Neural cell (in vitro differentiated cells): ENCODE results near the gene CXADR. TPM values are rescaled to one million over a fixed set of nuclear protein-coding genes. Genes with fewer than 3 reads are reported as not detected.

Source experiments
- H2AFZ ChIP-seq: fragments of 200-600, 300-800 bp; sonication (generic), shearing (Covaris generic); 2 replicates; pipeline ENCODE4 v1.6.0; 2014; ENCODE audit warnings: low read depth, mild to moderate bottlenecking, antibody characterized with exemption, low read length, moderate library complexity
- H3F3A ChIP-seq: fragments of 200-600 bp; shearing (Covaris generic); 2 replicates; pipeline ENCODE4 v1.6.1; 2016; ENCODE audit warnings: mild to moderate bottlenecking, moderate library complexity, mixed read lengths, antibody characterized with exemption, low read length; ENCODE audit not compliant: insufficient read depth, poor library complexity, severe bottlenecking
- H3K27ac ChIP-seq: fragments of 200-600, 300-800 bp; sonication (generic), shearing (Covaris generic); 2 replicates; pipeline ENCODE4 v1.5.1; 2014; ENCODE audit warnings: mild to moderate bottlenecking, low read length, moderate library complexity
- H3K27me3 ChIP-seq: fragments of 300-800, 200-600 bp; sonication (generic), shearing (Covaris generic); 2 replicates; pipeline ENCODE4 v1.6.0; 2014; ENCODE audit warnings: mild to moderate bottlenecking, low read depth, low read length, moderate library complexity; ENCODE audit not compliant: insufficient read depth
- H3K36me3 ChIP-seq: fragments of 300-800, 200-600 bp; sonication (generic), shearing (Covaris generic); 2 replicates; pipeline ENCODE4 v1.5.1; 2014; ENCODE audit warnings: mild to moderate bottlenecking, antibody characterized with exemption, low read length, moderate library complexity; ENCODE audit not compliant: insufficient read depth
- H3K4me2 ChIP-seq: fragments of 300-800, 200-600 bp; sonication (generic), shearing (Covaris generic); 2 replicates; pipeline ENCODE4 v1.6.0; 2014; ENCODE audit warnings: mild to moderate bottlenecking, low read length
- H3K4me3 ChIP-seq: fragments of 300-800, 200-600 bp; sonication (generic), shearing (Covaris generic); 2 replicates; pipeline ENCODE4 v1.5.1; 2014; ENCODE audit warnings: mild to moderate bottlenecking, low read length, moderate library complexity
- H3K79me2 ChIP-seq: fragments of 200-600 bp; shearing (Covaris generic); replicated peaks from 2 replicates; pipeline ENCODE4 v1.6.0; 2014; ENCODE audit warnings: mild to moderate bottlenecking, low read length, moderate library complexity; ENCODE audit not compliant: insufficient read depth
- H3K9ac ChIP-seq: fragments of 300-800, 200-600 bp; sonication (generic), shearing (Covaris generic); 2 replicates; pipeline ENCODE4 v1.6.1; 2016; ENCODE audit warnings: mild to moderate bottlenecking, low read length, mixed read lengths
- H3K9me2 ChIP-seq: fragments of 200-600 bp; shearing (Covaris generic); 2 replicates; pipeline ENCODE4 v1.6.1; 2016; ENCODE audit warnings: mild to moderate bottlenecking, low read length, mixed read lengths; ENCODE audit not compliant: insufficient read depth
- H3K9me3 ChIP-seq: fragments of 200-600, 300-800 bp; sonication (generic), shearing (Covaris generic); 2 replicates; pipeline ENCODE4 v1.6.1; 2016; ENCODE audit warnings: mild to moderate bottlenecking, mixed run types, low read length, moderate library complexity, mixed read lengths
- H4K20me1 ChIP-seq: fragments of 200-600 bp; shearing (Covaris generic); 2 replicates; pipeline ENCODE4 v1.6.1; 2016; ENCODE audit warnings: mild to moderate bottlenecking, mixed run types; ENCODE audit not compliant: insufficient read depth
- CTCF ChIP-seq: fragments of 450-650 bp; IDR thresholded peaks from 2 replicates; pipeline ENCODE4 v1.5.1; 2014; ENCODE audit warnings: antibody characterized with exemption, mild to moderate bottlenecking, moderate library complexity; ENCODE audit not compliant: poor library complexity, severe bottlenecking
- EP300 ChIP-seq: fragments of 450-650 bp; conservative IDR thresholded peaks from 2 replicates; pipeline ENCODE4 v1.6.1; 2014; ENCODE audit warnings: antibody characterized with exemption, mild to moderate bottlenecking, moderate library complexity; ENCODE audit not compliant: poor library complexity, severe bottlenecking
- EZH2 ChIP-seq: fragments of 200-600, 300-800 bp; shearing (Covaris generic), sonication (generic); IDR thresholded peaks from 2 replicates; pipeline ENCODE4 v1.6.1; 2014; ENCODE audit warnings: antibody characterized with exemption, low read length, borderline replicate concordance, mild to moderate bottlenecking; ENCODE audit not compliant: insufficient read depth, poor library complexity, severe bottlenecking
- MXI1 ChIP-seq: fragments of 450-650 bp; conservative IDR thresholded peaks from 2 replicates; pipeline ENCODE4 v1.6.1; 2014; ENCODE audit warnings: antibody characterized with exemption, mild to moderate bottlenecking; ENCODE audit not compliant: poor library complexity, severe bottlenecking
- POLR2AphosphoS5 ChIP-seq: IDR thresholded peaks from 2 replicates; pipeline ENCODE4 v1.6.1; 2012
- RAD21 ChIP-seq: fragments of 450-650 bp; conservative IDR thresholded peaks from 2 replicates; pipeline ENCODE4 v1.6.1; 2014; ENCODE audit warnings: antibody characterized with exemption, mild to moderate bottlenecking, moderate library complexity
- REST ChIP-seq: IDR thresholded peaks from 2 replicates; pipeline ENCODE4 v1.6.1; 2012; ENCODE audit warnings: borderline replicate concordance
- SMC3 ChIP-seq: fragments of 450-650 bp; conservative IDR thresholded peaks from 2 replicates; pipeline ENCODE4 v1.6.1; 2014; ENCODE audit warnings: antibody characterized with exemption, mild to moderate bottlenecking, moderate library complexity; ENCODE audit not compliant: poor library complexity
- TAF1 ChIP-seq: IDR thresholded peaks from 2 replicates; pipeline ENCODE4 v1.6.1; 2012; ENCODE audit warnings: low read depth
- polyA plus RNA-seq: library from polyadenylated mRNA; depleted of rRNA; stranded (reverse); fragments of >200 nt; gene quantifications from 2 replicates; pipeline ENCODE4 v1.2.3, GENCODE V29; 2014

Gene CXADR
- polyA plus RNA-seq, 1 donor from 2014 or later, result 175 TPM

- H3K4me3 ChIP-seq, result no peak overlapping the region
- no peaks in the 10 kb centered on the region for H3K79me2 ChIP-seq
- H3K4me2 ChIP-seq, result no peak overlapping the region
- no peaks in the 10 kb centered on the region for H3K27me3 ChIP-seq
- H3K9ac ChIP-seq, result no peak overlapping the region
- no peaks in the 10 kb centered on the region for H3F3A ChIP-seq
- H3K36me3 ChIP-seq, result no peaks in the 10 kb centered on the region
- no peaks in the 10 kb centered on the region for H3K9me3 ChIP-seq
- H3K9me2 ChIP-seq, result no peaks in the 10 kb centered on the region
- H2AFZ ChIP-seq, result no peak overlapping the region
- TF ChIP-seq MXI1, result no peak
- TF ChIP-seq EP300, result no peak
- no peak overlapping the region for H3K27ac ChIP-seq
- H4K20me1 ChIP-seq, result no peaks in the 10 kb centered on the region
Observed at GRCh38 chr21:17572431-17572830, 59.6 kb downstream of the CXADR start.

- Histone ChIP-seq H3K4me3 (no peak overlapping the region), H3K27ac (no peak overlapping the region), H3K36me3 (no peaks in the 10 kb centered on the region), H3K9me3 (no peaks in the 10 kb centered on the region), H3K9me2 (no peaks in the 10 kb centered on the region), H3K27me3 (no peaks in the 10 kb centered on the region), H3K4me2 (no peak overlapping the region), H2AFZ (no peak overlapping the region), H3F3A (no peaks in the 10 kb centered on the region), H3K9ac (no peak overlapping the region), H3K79me2 (no peaks in the 10 kb centered on the region), H4K20me1 (no peaks in the 10 kb centered on the region)
- TF ChIP-seq REST (no peak), RAD21 (no peak), POLR2AphosphoS5 (no peak), SMC3 (no peak), EZH2 (no peak), TAF1 (no peak), EP300 (no peak)
Observed at GRCh38 chr21:17575076-17575475, 62.2 kb downstream of the CXADR start.

GRCh38 chr21:17576080-17576835 is 63.4 kb downstream of the CXADR start:
- H3K9me2 ChIP-seq, result no peaks in the 10 kb centered on the region
- TF ChIP-seq CTCF (no peak), MXI1 (no peak), EP300 (no peak), SMC3 (no peak), REST (no peak), RAD21 (no peak), TAF1 (no peak), EZH2 (no peak), POLR2AphosphoS5 (no peak)

More at GRCh38 chr21:17576080-17576835, 63.4 kb downstream of the CXADR start:
- no peak overlapping the region for H3K27ac ChIP-seq
- no peaks in the 10 kb centered on the region for H3K36me3 ChIP-seq
- no peak overlapping the region for H2AFZ ChIP-seq
- H3K79me2 ChIP-seq, result no peaks in the 10 kb centered on the region
- H3K4me3 ChIP-seq, result no peak overlapping the region
- H3K27me3 ChIP-seq, result no peaks in the 10 kb centered on the region
- H3K4me2 ChIP-seq, result no peak overlapping the region
- H4K20me1 ChIP-seq, result no peaks in the 10 kb centered on the region
- H3K9ac ChIP-seq, result no peak overlapping the region
- H3K9me3 ChIP-seq, result no peaks in the 10 kb centered on the region
- H3F3A ChIP-seq, result no peaks in the 10 kb centered on the region
